ENCODE data around the gene CTSZ. TPM values are rescaled to one million over a fixed set of nuclear protein-coding genes. Genes with fewer than 3 reads are reported as not detected.
A peak's percentile ranks its signal among the peaks of the same experiment; 100 is the strongest.

CTSZ gene
- polyA plus RNA-seq, 2 of the 4 experiments (the other 2 are of a cell fraction) = 115 to 156 TPM

GRCh38 chr20:59030911-59031563 is 24.0 kb upstream of the CTSZ start:
- H3K27ac ChIP-seq = peak overlapping the region; percentile 93 to 99
- 29% methylated on average over 7 of the region's 7 CpGs for WGBS (ENCODE audit: missing lambda C conversion rate)
- CTCF ChIA-PET = interaction anchor here (0.8 kb wide), 1 partner anchor 9 kb away, joined by 3 read pairs; no protein-coding TSS in a partner anchor
- ATAC-seq (no peak), DNase-seq (ENCODE audit: low read depth in 1 of 2, low spot score in 1 of 2) (no peak), FAIRE-seq (no peak)
- H3K9me3 ChIP-seq = no peaks in the 10 kb centered on the region
- H3K4me2 ChIP-seq = peak overlapping the region; percentile 83
- H3K4me3 ChIP-seq = peak overlapping the region; percentile 70
- H3K4me1 ChIP-seq = peaks cover 37% of the 10 kb centered on the region
- POLR2A ChIA-PET = interaction anchor here (1.7 to 2.9 kb wide), 4 partner anchors 12 to 123 kb away, joined by 6 to 35 read pairs (median 21); partner anchors contain the start of genes NELFCD, PRELID3B and TUBB1
- no peak for TF ChIP-seq RAD21 (conservative IDR thresholded peaks at IDR 0.05 in 1 of 2, IDR thresholded peaks at IDR 0.05 in 1 of 2)
- no peak for TF ChIP-seq BHLHE40 (IDR thresholded peaks at IDR 0.05; ENCODE audit: low read depth, low read length)
- TF ChIP-seq ELK1 (IDR thresholded peaks at IDR 0.05; ENCODE audit: low read depth, low read length) = no peak
- no peak for TF ChIP-seq TFCP2L1 (CRISPR knock-in tag; IDR thresholded peaks at IDR 0.05)
- no peak for TF ChIP-seq BCL3 (IDR thresholded peaks at IDR 0.05)
- no peak for TF ChIP-seq POLR2AphosphoS2 (conservative IDR thresholded peaks at IDR 0.05; ENCODE audit: low read length)
- TF ChIP-seq CHD4 (IDR thresholded peaks at IDR 0.05; ENCODE audit: borderline replicate concordance) = no peak
- TF ChIP-seq HMGXB4 (CRISPR knock-in tag; IDR thresholded peaks at IDR 0.05; ENCODE audit: borderline replicate concordance) = no peak
- TF ChIP-seq HES2 (IDR thresholded peaks at IDR 0.05) = no peak
- no peak for TF ChIP-seq REST (IDR thresholded peaks at IDR 0.05)
- no peak for TF ChIP-seq MAX (IDR thresholded peaks at IDR 0.05)

- no peaks in the 10 kb centered on the region for H3K9me3 ChIP-seq
- ChIA-PET CTCF (no interaction called here), POLR2A (no interaction called here)
- peak overlapping the region; percentile 83 for H3K4me2 ChIP-seq
- FAIRE-seq = no peak
- no peak overlapping the region for H3K4me3 ChIP-seq
- TF ChIP-seq GATA3 (IDR thresholded peaks at IDR 0.05; ENCODE audit: borderline replicate concordance) (no peak), TP53 (CRISPR knock-in tag; IDR thresholded peaks at IDR 0.05) (no peak), HES2 (IDR thresholded peaks at IDR 0.05) (no peak)
- 54% methylated on average over 2 of the region's 2 CpGs for WGBS (ENCODE audit: missing lambda C conversion rate)
- peak overlapping the region in 1 of 2 experiments; percentile 48; a peak in 1 of 6 replicates for H3K27ac ChIP-seq
- no peak for DNase-seq (ENCODE audit: low read depth in 1 of 2, low spot score in 1 of 2)
- H3K4me1 ChIP-seq = peaks cover 37% of the 10 kb centered on the region
- ATAC-seq = no peak
Measured at GRCh38 chr20:59028812-59029211, 21.8 kb upstream of the CTSZ start.
